Stomach (tissue), 4 donors: ENCODE results near the gene BORCS8.

Experiments
- CTCF ChIP-seq, 7 experiments: fragments of 450-650 bp in 4 of 7; fragments of 200-600 bp in 3 of 7; sonication (generic) in 3 of 7; IDR thresholded peaks; one replicate each; pipeline ENCODE4 v1.5.1; 2016 to 2019; ENCODE audit warnings: antibody characterized with exemption in 7 of 7, control low read depth in 2 of 7, mild to moderate bottlenecking in 1 of 7
- POLR2A ChIP-seq, 4 donors: fragments of 450-650 bp; IDR thresholded peaks; one replicate each; pipeline ENCODE4 v1.6.1; 2016; ENCODE audit warnings: antibody characterized with exemption in 4 of 4, control low read depth in 2 of 4, mild to moderate bottlenecking in 1 of 4, moderate library complexity in 1 of 4
- POLR2AphosphoS5 ChIP-seq, 3 donors: sonication (generic); formaldehyde crosslinking; IDR thresholded peaks; one replicate each; pipeline ENCODE4 v1.6.1; 2016; ENCODE audit warnings: antibody characterized with exemption in 3 of 3

- TF ChIP-seq POLR2A (IDR thresholded peaks at IDR 0.05), result no peak
- TF ChIP-seq CTCF (IDR thresholded peaks at IDR 0.05), result no peak
- no peak for TF ChIP-seq POLR2AphosphoS5 (IDR thresholded peaks at IDR 0.05)
Observed at GRCh38 chr19:19155495-19156219, 36.3 kb downstream of the BORCS8 start.
